T-helper 22 cell (primary cell): ENCODE results near the gene ZNF319.
"Not testable (repeated sequence)": the region's sequence is repeated elsewhere in the genome, so short reads cannot be mapped to it uniquely, and the experiment has no call there.

Experiments used
- DNase-seq: peaks from one replicate; pipeline ENCODE4 v3.0.0-alpha.2; 2020; ENCODE audit warnings: low read depth

ZNF319 gene

DNA sequence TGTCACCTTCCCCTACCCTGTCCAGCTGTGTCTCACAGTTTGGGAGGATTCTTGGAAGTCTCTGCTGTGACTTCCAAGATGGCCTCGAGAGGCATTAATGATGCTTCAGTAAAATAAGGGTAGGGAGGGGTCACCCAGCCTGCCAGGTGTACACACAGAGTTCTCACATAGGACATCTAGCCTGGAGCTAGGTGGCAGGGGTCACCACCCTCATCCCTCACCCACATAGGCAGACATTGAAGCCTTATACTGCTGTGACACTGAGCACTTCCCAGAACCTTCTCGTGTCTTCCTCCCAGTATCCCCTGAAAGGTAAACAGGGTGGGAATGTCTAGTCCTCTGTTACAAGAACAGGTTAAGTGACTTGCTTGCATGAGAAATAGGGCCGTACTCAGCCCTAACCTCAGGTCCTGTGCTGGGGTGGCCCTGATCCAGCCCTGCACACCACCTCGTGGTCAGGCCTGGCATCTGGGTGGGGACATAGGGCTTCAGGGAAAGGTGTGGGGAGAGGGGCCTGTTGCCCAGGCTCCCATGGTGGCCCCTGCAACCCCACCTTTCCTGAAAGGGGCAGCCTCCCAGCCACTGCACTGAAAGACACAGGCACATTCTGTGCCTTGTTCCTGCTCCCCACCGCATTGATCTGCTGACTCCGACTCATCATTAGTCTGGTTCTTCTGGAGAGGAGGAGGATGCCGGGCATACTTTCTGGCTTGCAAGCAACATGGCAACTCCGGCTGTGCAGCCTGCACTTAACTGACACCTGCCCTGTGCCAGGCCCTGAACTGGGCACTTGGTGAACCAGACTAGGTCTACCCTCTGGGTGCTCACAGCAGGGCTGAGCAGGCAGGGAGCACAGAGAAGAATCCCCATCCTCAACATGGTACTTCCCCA, 21.4 kb upstream of the ZNF319 start:
- DNase-seq = no peak

- DNase-seq = peak; percentile 22
Observed at GRCh38 chr16:58020628-58021521, 20.4 kb upstream of the ZNF319 start.

GRCh38 chr16:58019866-58020538, 19.5 kb upstream of the ZNF319 start:
- DNase-seq = no peak

GRCh38 chr16:58018803-58019202, 18.3 kb upstream of the ZNF319 start:
- no peak for DNase-seq

- DNase-seq = no peak
Observed at GRCh38 chr16:58016840-58017446, 16.5 kb upstream of the ZNF319 start.

DNA sequence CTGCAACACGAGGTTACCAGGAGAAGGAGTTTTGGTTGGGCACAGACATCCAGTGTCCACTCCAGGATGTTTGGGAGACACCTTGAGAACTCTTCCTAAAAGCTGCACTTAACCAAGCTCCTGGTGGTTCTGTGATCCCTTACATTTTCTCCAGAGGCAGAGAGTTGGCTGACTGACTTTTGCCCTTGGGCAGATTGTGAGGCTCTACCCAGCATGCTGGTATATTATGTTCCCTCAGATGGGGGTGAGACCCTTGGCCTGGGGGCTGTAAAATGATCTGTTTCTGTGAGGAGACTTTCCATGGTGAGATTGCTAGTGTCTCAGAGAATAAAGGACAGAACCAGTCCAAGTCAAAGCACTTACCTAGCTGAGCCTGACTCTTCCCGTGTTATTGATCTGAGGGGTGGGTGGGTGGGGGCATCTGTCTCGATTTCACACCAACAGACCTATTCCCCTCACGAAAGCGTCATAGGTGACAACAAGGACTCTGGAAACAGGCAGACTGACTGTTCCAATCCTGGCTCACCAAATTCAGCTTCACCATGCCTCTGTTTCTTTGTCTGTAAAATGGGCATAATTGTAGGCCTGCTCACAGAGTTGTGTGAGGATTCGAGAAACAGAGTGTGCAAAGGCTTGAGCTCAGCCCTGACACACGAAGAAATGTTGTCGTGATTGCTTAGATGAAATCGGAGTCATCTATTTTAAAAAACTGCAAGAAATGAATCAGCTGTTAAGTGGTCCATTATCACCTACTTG, 12.9 kb upstream of the ZNF319 start:
- no peak for DNase-seq

- DNase-seq = no peak
Observed at GRCh38 chr16:58012481-58012880, 12.0 kb upstream of the ZNF319 start.

GRCh38 chr16:58011652-58012051, 11.2 kb upstream of the ZNF319 start:
- DNase-seq = no peak

DNA sequence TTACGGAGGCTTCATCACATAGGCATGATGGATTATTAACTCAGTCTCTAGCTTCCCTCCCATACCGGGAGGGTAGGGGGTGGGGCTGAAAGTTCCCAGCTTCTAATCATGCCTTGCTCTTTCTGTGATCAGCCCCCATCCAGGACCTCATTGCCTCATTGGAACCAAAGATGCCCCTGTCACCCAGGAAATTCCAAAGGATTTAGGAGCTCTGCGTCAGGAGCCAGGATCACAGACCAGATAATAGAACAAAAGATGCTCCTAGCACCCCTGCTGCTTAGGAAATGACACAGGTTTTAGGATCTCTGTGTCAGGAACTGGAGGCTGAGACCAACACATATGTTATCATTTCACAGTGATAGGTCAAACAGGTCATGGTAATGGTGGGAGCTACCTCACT, 10.4 kb upstream of the ZNF319 start:
- no peak for DNase-seq

GRCh38 chr16:58009856-58010416, 9.5 kb upstream of the ZNF319 start:
- no peak for DNase-seq

DNA sequence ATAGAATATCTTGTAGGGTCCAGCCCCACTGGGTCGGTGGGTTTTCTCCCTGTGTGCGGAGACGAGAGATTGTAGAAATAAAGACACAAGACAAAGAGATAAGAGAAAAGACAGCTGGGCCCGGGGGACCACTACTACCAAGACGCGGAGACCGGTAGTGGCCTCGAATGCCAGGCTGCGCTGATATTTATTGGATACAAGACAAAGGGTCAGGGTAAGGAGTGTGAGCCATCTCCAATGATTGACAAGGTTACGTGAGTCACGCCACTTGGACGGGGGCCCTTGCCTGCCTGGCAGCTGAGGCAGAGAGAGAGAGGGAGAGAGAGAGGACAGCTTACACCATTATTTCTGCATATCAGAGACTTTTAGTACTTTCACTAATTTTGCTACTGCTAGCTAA, 4.3 kb upstream of the ZNF319 start:
- not testable (repeated sequence) for DNase-seq

- DNase-seq = no peak
Observed at GRCh38 chr16:58002936-58003335, 2.5 kb upstream of the ZNF319 start.

GRCh38 chr16:58002416-58002800, 1.9 kb upstream of the ZNF319 start:
- no peak for DNase-seq

DNA sequence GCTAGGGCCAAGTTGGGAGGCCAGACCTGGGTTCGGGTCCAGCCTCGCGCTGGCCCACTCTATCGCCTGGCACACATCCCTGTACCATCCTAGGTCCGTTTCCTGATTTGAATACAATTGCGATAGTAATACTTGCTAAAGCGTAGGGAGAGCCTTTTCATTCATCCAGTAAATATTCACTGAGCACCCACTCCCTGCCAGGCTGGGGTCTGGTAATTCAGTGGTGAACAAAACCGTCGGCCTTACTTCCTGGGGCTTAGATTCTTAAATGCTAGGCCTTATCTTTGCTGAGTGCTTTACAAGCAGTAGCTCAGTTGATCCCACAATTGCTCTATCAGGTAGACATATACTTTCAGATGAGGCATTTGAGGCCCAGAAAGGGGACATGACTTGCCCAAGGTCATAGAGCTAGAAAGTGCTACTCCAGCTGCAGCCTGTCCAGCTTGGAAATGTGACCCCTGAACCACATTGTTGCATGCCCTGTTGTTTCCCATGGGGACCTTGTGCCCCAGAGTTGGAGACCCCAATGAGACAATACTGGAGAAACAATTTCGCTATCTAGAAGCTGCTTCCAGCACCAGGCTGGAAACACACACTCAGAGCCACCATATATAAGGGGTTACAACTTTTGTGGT, 1.4 kb upstream of the ZNF319 start:
- DNase-seq = no peak

- peak; percentile 71 for DNase-seq
Observed at GRCh38 chr16:58000706-58001676, 519 bp upstream of the ZNF319 start, which contains the start of gene USB1. USB1 (plus strand) TSS chr16:58001407; CDS start chr16:58001484, 77 bp downstream.

GRCh38 chr16:57999366-57999970, 1.0 kb downstream of the ZNF319 start:
- no peak for DNase-seq

GRCh38 chr16:57998992-57999365, 1.5 kb downstream of the ZNF319 start:
- no peak for DNase-seq

GRCh38 chr16:57998486-57998885, 2.0 kb downstream of the ZNF319 start:
- DNase-seq = peak; percentile 48
